ENCODE results near the gene KRTAP5-3. TPM values are rescaled to one million over a fixed set of nuclear protein-coding genes. Genes with fewer than 3 reads are reported as not detected.

KRTAP5-3 gene
- total RNA-seq, 4 donors from 2014 or later, result not detected

GRCh38 chr11:1636291-1636950 is 28.2 kb upstream of the KRTAP5-3 start:
- Histone ChIP-seq H3K9me3 (no peaks in the 10 kb centered on the region), H3K27ac (no peak overlapping the region), H3K4me3 (no peak overlapping the region), H3K36me3 (no peaks in the 10 kb centered on the region), H3K27me3 (peaks cover 35% of the 10 kb centered on the region), H3K4me1 (peaks cover 0 to 22% (median 10%) of the 10 kb centered on the region in 4 donors)
- no peak for DNase-seq
- in situ Hi-C loops (cut with MboI; ENCODE audit: low pct_ligation_motif_present in 1 of 4, low pct_unique_long_range_greater_than_20kb in 1 of 4, low sequenced_read_pairs in 3 of 4), result no loop called here
- intact Hi-C loops (cut with DNase I; ENCODE audit: low total_unique reads), result no loop called here
- WGBS, 2 donors (ENCODE audit: low coverage in 1 of 2), result 85 to 91% methylated on average over 11 to 19 of the region's 19 CpGs
- TF ChIP-seq CTCF (IDR thresholded peaks at IDR 0.05), result no peak
- TF ChIP-seq POLR2AphosphoS5 (IDR thresholded peaks at IDR 0.05), result no peak
- TF ChIP-seq POLR2A (IDR thresholded peaks at IDR 0.05), result no peak
- no peak for TF ChIP-seq EP300 (IDR thresholded peaks at IDR 0.05; ENCODE audit: low read depth)

- WGBS, 2 donors (ENCODE audit: low coverage in 1 of 2), result 88% methylated on average over 10 of the region's 10 CpGs; no CpG with 5 or more reads in 1 of the 2 donors
- no peak overlapping the region for H3K27ac ChIP-seq
- intact Hi-C loops (cut with DNase I; ENCODE audit: low total_unique reads) (no loop called here), in situ Hi-C loops (cut with MboI; ENCODE audit: low pct_ligation_motif_present in 1 of 4, low pct_unique_long_range_greater_than_20kb in 1 of 4, low sequenced_read_pairs in 3 of 4) (no loop called here)
- H3K27me3 ChIP-seq, result peaks cover 28% of the 10 kb centered on the region
- peaks cover 0 to 16% (median 1%) of the 10 kb centered on the region in 4 donors for H3K4me1 ChIP-seq
- DNase-seq, result no peak
- TF ChIP-seq EP300 (IDR thresholded peaks at IDR 0.05; ENCODE audit: low read depth) (no peak), CTCF (IDR thresholded peaks at IDR 0.05) (no peak), POLR2AphosphoS5 (IDR thresholded peaks at IDR 0.05) (no peak), POLR2A (IDR thresholded peaks at IDR 0.05) (no peak)
- H3K36me3 ChIP-seq, result no peaks in the 10 kb centered on the region
- no peaks in the 10 kb centered on the region for H3K9me3 ChIP-seq
- H3K4me3 ChIP-seq, result no peak overlapping the region
Observed at GRCh38 chr11:1633864-1634263, 25.6 kb upstream of the KRTAP5-3 start.

GRCh38 chr11:1632053-1632714 is 23.9 kb upstream of the KRTAP5-3 start:
- intact Hi-C loops (cut with DNase I; ENCODE audit: low total_unique reads), result no loop called here
- H3K27ac ChIP-seq, result no peak overlapping the region
- H3K4me3 ChIP-seq, result no peak overlapping the region
- WGBS, 2 donors (ENCODE audit: low coverage in 1 of 2), result 40 to 64% methylated on average over 1 to 9 of the region's 11 CpGs
- no peak for TF ChIP-seq CTCF (IDR thresholded peaks at IDR 0.05)
- peaks cover 0 to 7% (median 1%) of the 10 kb centered on the region in 4 donors for H3K4me1 ChIP-seq
- H3K36me3 ChIP-seq, result no peaks in the 10 kb centered on the region
- H3K27me3 ChIP-seq, result peaks cover 35% of the 10 kb centered on the region
- no peaks in the 10 kb centered on the region for H3K9me3 ChIP-seq
- no peak for DNase-seq
- in situ Hi-C loops (cut with MboI; ENCODE audit: low pct_ligation_motif_present in 1 of 4, low pct_unique_long_range_greater_than_20kb in 1 of 4, low sequenced_read_pairs in 3 of 4), result no loop called here

GRCh38 chr11:1631066-1631568 is 22.9 kb upstream of the KRTAP5-3 start:
- no peak overlapping the region for H3K4me3 ChIP-seq
- no peaks in the 10 kb centered on the region for H3K9me3 ChIP-seq
- no peak overlapping the region for H3K27ac ChIP-seq
- no peaks in the 10 kb centered on the region for H3K36me3 ChIP-seq
- peaks cover 32% of the 10 kb centered on the region for H3K27me3 ChIP-seq
- DNase-seq, result no peak
- TF ChIP-seq POLR2A (IDR thresholded peaks at IDR 0.05) (no peak), CTCF (IDR thresholded peaks at IDR 0.05) (no peak), POLR2AphosphoS5 (IDR thresholded peaks at IDR 0.05) (no peak), EP300 (IDR thresholded peaks at IDR 0.05; ENCODE audit: low read depth) (no peak)
- in situ Hi-C loops (cut with MboI; ENCODE audit: low pct_ligation_motif_present in 1 of 4, low pct_unique_long_range_greater_than_20kb in 1 of 4, low sequenced_read_pairs in 3 of 4) (no loop called here), intact Hi-C loops (cut with DNase I; ENCODE audit: low total_unique reads) (no loop called here)
- WGBS, 2 donors (ENCODE audit: low coverage in 1 of 2), result 80 to 85% methylated on average over 4 to 13 of the region's 13 CpGs
- H3K4me1 ChIP-seq, result peaks cover 0 to 7% (median 1%) of the 10 kb centered on the region in 4 donors
